OCI-LY3 (cell line): ENCODE results near the gene GPR160.

ENCODE experiments used
- H2AFZ ChIP-seq: fragments of 200-600, 300-600 bp; shearing (Covaris generic); 2 replicates; pipeline ENCODE4 v1.6.0; 2014; ENCODE audit warnings: antibody characterized with exemption, low read depth, low read length
- H3K27ac ChIP-seq: fragments of 200-600, 300-600 bp; sonication (generic); 2 replicates; pipeline ENCODE4 v1.5.1; 2014; ENCODE audit warnings: mild to moderate bottlenecking, low read length, moderate library complexity, mixed read lengths
- H3K27me3 ChIP-seq: fragments of 200-600, 300-600 bp; sonication (generic); 2 replicates; pipeline ENCODE4 v1.6.1; 2014; ENCODE audit warnings: low read depth, low read length, mixed read lengths
- H3K36me3 ChIP-seq: fragments of 200-600, 300-600 bp; sonication (generic); replicated peaks from 2 replicates; pipeline ENCODE3; 2014; ENCODE audit warnings: low read depth, low read length, mixed read lengths
- H3K4me1 ChIP-seq: fragments of 300-600, 200-600 bp; sonication (generic); 2 replicates; pipeline ENCODE4 v1.6.1; 2014; ENCODE audit warnings: low read length, mixed read lengths
- H3K4me2 ChIP-seq: fragments of 200-600, 300-600 bp; sonication (generic); 2 replicates; pipeline ENCODE4 v1.6.1; 2014; ENCODE audit warnings: low read length, mixed read lengths
- H3K4me3 ChIP-seq: fragments of 300-600, 200-600 bp; sonication (generic); 2 replicates; pipeline ENCODE4 v1.5.1; 2014; ENCODE audit warnings: antibody characterized with exemption, mild to moderate bottlenecking, low read length, moderate library complexity
- H3K79me2 ChIP-seq: fragments of 300-600, 200-600 bp; shearing (Covaris generic); 2 replicates; pipeline ENCODE4 v1.6.1; 2014; ENCODE audit warnings: mild to moderate bottlenecking, low read length, mixed read lengths
- H3K9ac ChIP-seq: fragments of 300-600, 200-600 bp; shearing (Covaris generic); 2 replicates; pipeline ENCODE4 v1.6.0; 2014; ENCODE audit warnings: mild to moderate bottlenecking, low read length, moderate library complexity
- H3K9me3 ChIP-seq: fragments of 200-600, 300-600 bp; shearing (Covaris generic); 2 replicates; pipeline ENCODE4 v1.6.1; 2014; ENCODE audit warnings: low read length, mixed read lengths; ENCODE audit not compliant: insufficient read depth
- H4K20me1 ChIP-seq: fragments of 200-600, 300-600 bp; sonication (generic); 2 replicates; pipeline ENCODE4 v1.6.1; 2016; ENCODE audit warnings: low read length, mixed read lengths; ENCODE audit not compliant: insufficient read depth
- CTCF ChIP-seq: fragments of 200-600, 300-600 bp; sonication (generic); IDR thresholded peaks from 2 replicates; pipeline ENCODE4 v1.5.1; 2014; ENCODE audit warnings: antibody characterized with exemption, low read length, low read depth
- EZH2phosphoT487 ChIP-seq: fragments of 200-600 bp; shearing (Covaris generic); IDR thresholded peaks from 2 replicates; pipeline ENCODE4 v1.6.1; 2018; ENCODE audit warnings: antibody characterized with exemption, mixed run types, low read depth

Gene GPR160

DNA sequence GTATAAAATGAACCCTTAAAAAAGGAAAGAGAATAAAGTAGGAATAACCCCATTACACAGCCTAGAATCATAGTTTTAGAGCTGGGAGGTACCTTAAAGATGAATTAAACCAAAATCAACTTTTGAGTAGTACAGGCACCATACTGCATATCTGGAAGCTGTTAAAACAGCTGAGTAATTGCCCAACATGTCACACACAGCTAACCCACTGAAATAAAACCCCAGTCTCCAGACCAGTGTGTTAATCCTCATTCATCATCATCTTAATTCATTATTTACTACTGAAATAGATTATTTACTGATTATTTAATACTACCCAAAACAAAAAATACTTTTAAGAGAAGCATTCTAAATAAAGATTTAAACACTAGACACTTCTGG is 52.8 kb downstream of the GPR160 start:
- peaks cover 48% of the 10 kb centered on the region for H3K36me3 ChIP-seq
- no peaks in the 10 kb centered on the region for H3K27me3 ChIP-seq
- no peaks in the 10 kb centered on the region for H3K9me3 ChIP-seq
- H3K4me3 ChIP-seq, result no peak overlapping the region
- TF ChIP-seq CTCF, result no peak
- TF ChIP-seq EZH2phosphoT487, result no peak
- H3K4me1 ChIP-seq, result no peaks in the 10 kb centered on the region
- no peak overlapping the region for H3K9ac ChIP-seq
- H3K27ac ChIP-seq, result no peak overlapping the region
- 0 out of 2 replicates have a peak, but pooled peaks cover 5% of the 10 kb centered on the region for H4K20me1 ChIP-seq
- H3K79me2 ChIP-seq, result no peaks in the 10 kb centered on the region
- H3K4me2 ChIP-seq, result no peak overlapping the region
- H2AFZ ChIP-seq, result no peak overlapping the region

DNA sequence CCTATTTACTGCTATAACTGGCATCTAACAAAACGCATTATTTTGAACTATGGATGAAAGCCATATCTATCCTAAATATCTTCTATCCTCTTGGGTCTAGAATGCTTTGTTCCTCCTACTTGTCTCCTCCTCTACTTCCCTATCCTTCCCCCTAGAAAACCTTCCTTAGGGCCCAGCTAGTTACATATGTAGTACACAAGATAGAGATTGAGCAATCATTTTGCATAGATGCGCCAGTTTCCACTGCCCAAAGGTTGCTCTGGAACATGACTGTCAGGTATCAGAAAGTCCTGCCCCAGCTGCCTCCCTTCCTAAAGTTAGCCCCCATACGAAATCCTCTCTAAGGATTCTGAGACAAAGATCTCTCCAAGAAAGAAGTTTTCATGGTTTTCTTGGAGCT is 55.1 kb downstream of the GPR160 start:
- Histone ChIP-seq H3K79me2 (no peaks in the 10 kb centered on the region), H3K9ac (no peak overlapping the region), H3K4me3 (no peak overlapping the region), H3K4me2 (no peak overlapping the region), H3K27ac (no peak overlapping the region), H3K4me1 (no peaks in the 10 kb centered on the region), H3K9me3 (no peaks in the 10 kb centered on the region), H4K20me1 (0 out of 2 replicates have a peak, but pooled peaks cover 5% of the 10 kb centered on the region), H3K27me3 (no peaks in the 10 kb centered on the region), H2AFZ (no peak overlapping the region), H3K36me3 (peaks cover 55% of the 10 kb centered on the region)
- TF ChIP-seq CTCF (no peak), EZH2phosphoT487 (no peak)

- TF ChIP-seq EZH2phosphoT487, result no peak
- TF ChIP-seq CTCF, result no peak
- Histone ChIP-seq H3K9me3 (no peaks in the 10 kb centered on the region), H3K36me3 (peaks cover 71% of the 10 kb centered on the region), H3K79me2 (no peaks in the 10 kb centered on the region), H3K9ac (no peak overlapping the region), H3K27ac (no peak overlapping the region), H3K4me2 (no peak overlapping the region), H3K4me1 (no peaks in the 10 kb centered on the region), H3K4me3 (no peak overlapping the region), H2AFZ (no peak overlapping the region), H4K20me1 (0 out of 2 replicates have a peak, but pooled peaks cover 8% of the 10 kb centered on the region), H3K27me3 (no peaks in the 10 kb centered on the region)
Measured at GRCh38 chr3:170095771-170096170, 58.0 kb downstream of the GPR160 start.

DNA sequence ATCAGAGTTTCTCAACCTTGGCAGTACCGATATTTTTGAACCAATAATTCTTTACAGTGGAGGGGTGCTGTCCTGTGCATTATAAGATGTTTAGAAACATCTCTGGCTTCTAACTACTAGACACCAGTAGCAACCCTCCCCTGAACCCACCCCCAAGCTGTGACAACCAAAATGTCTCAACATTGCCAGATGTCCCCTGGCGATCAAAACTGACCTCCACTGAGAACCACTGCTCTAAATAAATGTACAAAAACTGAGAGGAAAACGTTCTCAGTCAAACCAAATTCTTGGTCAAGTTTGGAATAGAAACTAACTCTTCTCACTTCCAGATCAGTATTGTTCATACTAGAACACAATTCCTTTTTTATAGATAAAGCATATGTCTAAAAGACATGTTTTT is 58.5 kb downstream of the GPR160 start:
- no peak overlapping the region for H3K4me2 ChIP-seq
- 0 out of 2 replicates have a peak, but pooled peaks cover 8% of the 10 kb centered on the region for H4K20me1 ChIP-seq
- no peaks in the 10 kb centered on the region for H3K9me3 ChIP-seq
- no peak overlapping the region for H3K9ac ChIP-seq
- H2AFZ ChIP-seq, result no peak overlapping the region
- H3K4me1 ChIP-seq, result no peaks in the 10 kb centered on the region
- H3K27ac ChIP-seq, result no peak overlapping the region
- no peaks in the 10 kb centered on the region for H3K27me3 ChIP-seq
- H3K79me2 ChIP-seq, result no peaks in the 10 kb centered on the region
- no peak overlapping the region for H3K4me3 ChIP-seq
- TF ChIP-seq CTCF (no peak), EZH2phosphoT487 (no peak)
- peaks cover 75% of the 10 kb centered on the region for H3K36me3 ChIP-seq
